ENCODE measurements around the gene EFNA5.

GRCh38 chr5:107533910-107534876 is 136.5 kb downstream of the EFNA5 start:
- TF ChIP-seq CTCF (conservative IDR thresholded peaks at IDR 0.05; ENCODE audit: low read depth in 2 of 2) = no peak
- no peak for TF ChIP-seq POLR2AphosphoS5 (IDR thresholded peaks at IDR 0.05; ENCODE audit: low read depth)
- no peak for TF ChIP-seq EZH2phosphoT487 (IDR thresholded peaks at IDR 0.05; ENCODE audit: unreplicated experiment)
- TF ChIP-seq EZH2 (IDR thresholded peaks at IDR 0.05; ENCODE audit: low read depth, unreplicated experiment) = no peak
- no peak for TF ChIP-seq CREB1 (CRISPR knock-in tag; IDR thresholded peaks at IDR 0.05; ENCODE audit: low read depth)
- no peak for TF ChIP-seq ETS1 (IDR thresholded peaks at IDR 0.05)
- TF ChIP-seq REST (IDR thresholded peaks at IDR 0.05; ENCODE audit: unreplicated experiment) = no peak
- no peak for TF ChIP-seq STAT1 (IDR thresholded peaks at IDR 0.05; ENCODE audit: unreplicated experiment)
- no peak for TF ChIP-seq ZNF331 (CRISPR knock-in tag; IDR thresholded peaks at IDR 0.05; ENCODE audit: low read depth)
- TF ChIP-seq NANOG (IDR thresholded peaks at IDR 0.05; ENCODE audit: borderline replicate concordance) = no peak
- no peak for TF ChIP-seq ZNF114 (CRISPR knock-in tag; IDR thresholded peaks at IDR 0.05)
- TF ChIP-seq JUNB (IDR thresholded peaks at IDR 0.05; ENCODE audit: unreplicated experiment) = no peak
- no peak for TF ChIP-seq ZNF462 (CRISPR knock-in tag; IDR thresholded peaks at IDR 0.05)
